H9 (cell line): ENCODE measurements around the gene P4HA1. TPM values are rescaled to one million over a fixed set of nuclear protein-coding genes. Genes with fewer than 3 reads are reported as not detected.
"Not testable (repeated sequence)": the region's sequence is repeated elsewhere in the genome, so short reads cannot be mapped to it uniquely, and the experiment has no call there.

ENCODE experiments used
- DNase-seq: peaks from one replicate; pipeline ENCODE4 v3.0.0-alpha.2; 2017
- H2AFZ ChIP-seq: one replicate; pipeline ENCODE4 v1.6.1; 2013; ENCODE audit warnings: mild to moderate bottlenecking, low read length, control low read depth, moderate library complexity
- H2AK5ac ChIP-seq: 2 replicates; pipeline ENCODE4 v1.6.1; 2013; ENCODE audit warnings: low read length, control low read depth, mixed read lengths; ENCODE audit not compliant: insufficient read length
- H2BK120ac ChIP-seq: one replicate; pipeline ENCODE4 v1.6.1; 2013; ENCODE audit warnings: low read depth, mild to moderate bottlenecking, low read length, control low read depth, inconsistent platforms; ENCODE audit not compliant: poor library complexity, severe bottlenecking
- H2BK12ac ChIP-seq: 2 replicates; pipeline ENCODE4 v1.6.1; 2013; ENCODE audit warnings: low read length, control low read depth, mixed read lengths, low read depth; ENCODE audit not compliant: insufficient read length
- H2BK15ac ChIP-seq: 2 replicates; pipeline ENCODE4 v1.6.1; 2013; ENCODE audit warnings: low read depth, low read length, control low read depth
- H2BK20ac ChIP-seq: one replicate; pipeline ENCODE4 v1.6.1; 2013; ENCODE audit warnings: low read depth, mild to moderate bottlenecking, low read length, control low read depth, inconsistent platforms; ENCODE audit not compliant: poor library complexity, severe bottlenecking
- H2BK5ac ChIP-seq: 2 replicates; pipeline ENCODE4 v1.6.1; 2013; ENCODE audit warnings: low read length, control low read depth, mixed read lengths; ENCODE audit not compliant: insufficient read length
- H3K14ac ChIP-seq: 2 replicates; pipeline ENCODE4 v1.6.1; 2013; ENCODE audit warnings: low read length, control low read depth; ENCODE audit not compliant: insufficient read depth
- H3K18ac ChIP-seq: 2 replicates; pipeline ENCODE4 v1.6.1; 2013; ENCODE audit warnings: low read depth, mild to moderate bottlenecking, mixed read lengths, low read length, control low read depth; ENCODE audit not compliant: insufficient read length
- H3K23ac ChIP-seq: 2 replicates; pipeline ENCODE4 v1.6.1; 2013; ENCODE audit warnings: low read length, control low read depth, mixed read lengths, low read depth; ENCODE audit not compliant: insufficient read length
- H3K23me2 ChIP-seq: 2 replicates; pipeline ENCODE4 v1.6.1; 2013; ENCODE audit warnings: low read depth, mild to moderate bottlenecking, mixed read lengths, low read length, control low read depth; ENCODE audit not compliant: insufficient read length, poor library complexity, severe bottlenecking
- H3K27ac ChIP-seq: 2 replicates; pipeline ENCODE4 v1.5.1; 2013; ENCODE audit warnings: low read length, control low read depth, mixed read lengths, low read depth; ENCODE audit not compliant: insufficient read length
- H3K27me3 ChIP-seq: 2 replicates; pipeline ENCODE4 v1.6.1; 2013; ENCODE audit warnings: low read length, control low read depth, inconsistent platforms; ENCODE audit not compliant: insufficient read depth
- H3K4ac ChIP-seq: 2 replicates; pipeline ENCODE4 v1.6.1; 2013; ENCODE audit warnings: low read depth, mild to moderate bottlenecking, control low read depth, inconsistent platforms, low read length, moderate library complexity
- H3K4me1 ChIP-seq: 2 replicates; pipeline ENCODE4 v1.6.1; 2013; ENCODE audit warnings: low read length, control low read depth, inconsistent platforms; ENCODE audit not compliant: insufficient read depth
- H3K4me2 ChIP-seq: 2 replicates; pipeline ENCODE4 v1.6.1; 2013; ENCODE audit warnings: low read length, control low read depth, mixed read lengths; ENCODE audit not compliant: insufficient read length, insufficient read depth
- H3K56ac ChIP-seq: 2 replicates; pipeline ENCODE4 v1.6.1; 2013; ENCODE audit warnings: low read depth, mild to moderate bottlenecking, mixed read lengths, low read length, control low read depth; ENCODE audit not compliant: insufficient read length
- H3K79me1 ChIP-seq: 2 replicates; pipeline ENCODE4 v1.6.1; 2013; ENCODE audit warnings: low read depth, mild to moderate bottlenecking, moderate library complexity, low read length, control low read depth, inconsistent platforms; ENCODE audit not compliant: insufficient read depth, poor library complexity, severe bottlenecking
- H3K79me2 ChIP-seq: 2 replicates; pipeline ENCODE4 v1.6.1; 2013; ENCODE audit warnings: low read length, control low read depth, inconsistent platforms; ENCODE audit not compliant: insufficient read depth
- H3K9ac ChIP-seq: 2 replicates; pipeline ENCODE4 v1.6.1; 2013; ENCODE audit warnings: low read length, control low read depth, mixed read lengths; ENCODE audit not compliant: insufficient read length; ENCODE audit errors: extremely low read depth
- H3K9me3 ChIP-seq: one replicate; pipeline ENCODE4 v1.6.1; 2013; ENCODE audit warnings: low read depth, low read length, inconsistent platforms; ENCODE audit not compliant: control insufficient read depth
- H3T11ph ChIP-seq: one replicate; pipeline ENCODE4 v1.6.1; 2013; ENCODE audit warnings: mild to moderate bottlenecking, low read length, control low read depth, inconsistent platforms
- H4K20me1 ChIP-seq: one replicate; pipeline ENCODE4 v1.6.1; 2013; ENCODE audit not compliant: control insufficient read depth, insufficient read length, insufficient read depth
- H4K5ac ChIP-seq: 2 replicates; pipeline ENCODE4 v1.6.1; 2013; ENCODE audit warnings: low read depth, mild to moderate bottlenecking, mixed read lengths, low read length, control low read depth; ENCODE audit not compliant: insufficient read length
- H4K8ac ChIP-seq: replicated peaks from 2 replicates; pipeline ENCODE4 v1.6.1; 2013; ENCODE audit warnings: low read length, control low read depth, mixed read lengths, low read depth; ENCODE audit not compliant: insufficient read length
- H4K91ac ChIP-seq: 2 replicates; pipeline ENCODE4 v1.6.1; 2013; ENCODE audit warnings: low read depth, mild to moderate bottlenecking, moderate library complexity, mixed read lengths, low read length, control low read depth; ENCODE audit not compliant: insufficient read length
- H3K27ac Mint-ChIP-seq, 3 experiments: 2 replicates in 2 of 3; 3 replicates in 1 of 3; pipeline ENCODE4 v1.8.0; 2020 to 2021; ENCODE audit warnings: mixed read lengths in 3 of 3, mild to moderate bottlenecking in 1 of 3, moderate library complexity in 1 of 3
- H3K27me3 Mint-ChIP-seq: 2 replicates; pipeline ENCODE4 v1.8.0; 2021; ENCODE audit warnings: low read depth, mild to moderate bottlenecking, moderate library complexity, mixed read lengths
- H3K36me3 Mint-ChIP-seq, 3 experiments: 2 replicates in 2 of 3; 3 replicates in 1 of 3; pipeline ENCODE4 v1.8.0; 2020 to 2021; ENCODE audit warnings: low read depth in 3 of 3, mixed read lengths in 3 of 3; ENCODE audit not compliant: insufficient read depth in 1 of 3
- H3K4me1 Mint-ChIP-seq, 2 experiments: 2 replicates each; pipeline ENCODE4 v1.8.0; 2020; ENCODE audit warnings: mixed read lengths in 2 of 2
- H3K4me3 Mint-ChIP-seq, 2 experiments: 2 replicates in 1 of 2; 3 replicates in 1 of 2; pipeline ENCODE4 v1.8.0; 2020 to 2021; ENCODE audit warnings: mild to moderate bottlenecking in 2 of 2, mixed read lengths in 2 of 2, moderate library complexity in 1 of 2
- H3K9me3 Mint-ChIP-seq, 2 experiments: 2 replicates in 1 of 2; 3 replicates in 1 of 2; pipeline ENCODE4 v1.8.0; 2020; ENCODE audit warnings: mild to moderate bottlenecking in 2 of 2, mixed read lengths in 2 of 2, moderate library complexity in 1 of 2
- WGBS: extraction: QIAGEN DNeasy Blood & Tissue Kit; methylation state at CpG from one replicate; pipeline ENCODE4 v1.1.7; 2013; ENCODE audit warnings: missing lambda C conversion rate, low lambda C conversion rate, mixed read lengths; ENCODE audit not compliant: insufficient read length; ENCODE audit errors: extremely low coverage; 5-methylcytosine and 5-hydroxymethylcytosine counted together
- total RNA-seq: library from RNA; stranded (reverse); gene quantifications from 2 replicates; pipeline ENCODE4 v1.2.1, GENCODE V29; 2021
- TF ChIP-seq, protein P1 (sequence below): fragments of 200-600 bp; sonication (generic); conservative IDR thresholded peaks from 3 replicates; pipeline ENCODE4 v1.8.0; 2021; ENCODE audit warnings: antibody characterized with exemption, mild to moderate bottlenecking

Gene P4HA1
- total RNA-seq, 1 experiment from 2014 or later = 48.6 TPM

DNA sequence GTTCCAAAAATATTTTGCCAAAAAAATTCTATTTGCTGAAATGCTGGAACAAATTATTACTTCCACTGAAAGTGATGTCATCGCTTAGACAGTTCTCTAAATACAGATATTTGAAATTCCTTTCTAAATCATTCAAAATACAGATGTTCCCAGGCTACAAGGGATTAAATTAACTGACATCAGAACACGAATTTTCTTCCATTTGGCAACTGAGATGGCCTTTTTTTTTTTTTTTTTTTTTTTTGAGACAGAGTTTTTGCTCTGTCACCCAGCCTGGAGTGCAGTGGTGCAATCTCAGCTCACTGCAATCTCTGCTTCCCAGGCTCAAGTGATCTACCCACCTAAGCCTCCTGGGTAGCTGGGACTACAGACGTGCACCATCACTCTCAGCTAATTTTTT lies 57.0 kb downstream of the P4HA1 start:
- TF ChIP-seq, protein P1, sequence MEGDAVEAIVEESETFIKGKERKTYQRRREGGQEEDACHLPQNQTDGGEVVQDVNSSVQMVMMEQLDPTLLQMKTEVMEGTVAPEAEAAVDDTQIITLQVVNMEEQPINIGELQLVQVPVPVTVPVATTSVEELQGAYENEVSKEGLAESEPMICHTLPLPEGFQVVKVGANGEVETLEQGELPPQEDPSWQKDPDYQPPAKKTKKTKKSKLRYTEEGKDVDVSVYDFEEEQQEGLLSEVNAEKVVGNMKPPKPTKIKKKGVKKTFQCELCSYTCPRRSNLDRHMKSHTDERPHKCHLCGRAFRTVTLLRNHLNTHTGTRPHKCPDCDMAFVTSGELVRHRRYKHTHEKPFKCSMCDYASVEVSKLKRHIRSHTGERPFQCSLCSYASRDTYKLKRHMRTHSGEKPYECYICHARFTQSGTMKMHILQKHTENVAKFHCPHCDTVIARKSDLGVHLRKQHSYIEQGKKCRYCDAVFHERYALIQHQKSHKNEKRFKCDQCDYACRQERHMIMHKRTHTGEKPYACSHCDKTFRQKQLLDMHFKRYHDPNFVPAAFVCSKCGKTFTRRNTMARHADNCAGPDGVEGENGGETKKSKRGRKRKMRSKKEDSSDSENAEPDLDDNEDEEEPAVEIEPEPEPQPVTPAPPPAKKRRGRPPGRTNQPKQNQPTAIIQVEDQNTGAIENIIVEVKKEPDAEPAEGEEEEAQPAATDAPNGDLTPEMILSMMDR = no peak
- Histone ChIP-seq H3K23ac (no peak overlapping the region), H2BK15ac (no peak overlapping the region), H2BK120ac (no peak overlapping the region), H3K9me3 (no peaks in the 10 kb centered on the region), H3T11ph (no peak overlapping the region), H3K14ac (no peak overlapping the region), H3K4ac (no peak overlapping the region), H3K27ac (no peak overlapping the region), H3K4me1 (peaks cover 4% of the 10 kb centered on the region), H3K56ac (no peak overlapping the region), H3K4me2 (no peak overlapping the region), H4K5ac (no peak overlapping the region), H2BK5ac (no peak overlapping the region), H2BK20ac (no peak overlapping the region), H2BK12ac (no peak overlapping the region), H3K27me3 (no peaks in the 10 kb centered on the region), H2AK5ac (no peak overlapping the region), H3K18ac (no peak overlapping the region), H3K23me2 (no peaks in the 10 kb centered on the region), H3K79me2 (no peaks in the 10 kb centered on the region), H4K8ac (no peak overlapping the region), H4K20me1 (no peaks in the 10 kb centered on the region), H3K9ac (no peak overlapping the region), H3K79me1 (no peaks in the 10 kb centered on the region), H2AFZ (no peak overlapping the region), H4K91ac (no peak overlapping the region)
- H3K4me1 Mint-ChIP-seq = peaks cover 11% of the 10 kb centered on the region in 2 experiments
- WGBS = no CpG with 5 or more reads among the region's 3 CpGs
- DNase-seq = no peak
- H3K27me3 Mint-ChIP-seq = no peaks in the 10 kb centered on the region
- H3K27ac Mint-ChIP-seq = no peak overlapping the region
- no peak overlapping the region for H3K4me3 Mint-ChIP-seq
- no peaks in the 10 kb centered on the region for H3K9me3 Mint-ChIP-seq
- H3K36me3 Mint-ChIP-seq = peaks cover 3 to 14% (median 12%) of the 10 kb centered on the region in 3 experiments; a peak in 4 of 7 replicates

GRCh38 chr10:73036285-73036684 lies 60.4 kb downstream of the P4HA1 start:
- not testable (repeated sequence) for H4K8ac ChIP-seq, H3K27ac Mint-ChIP-seq, H3K27ac ChIP-seq, H3K27me3 Mint-ChIP-seq, H3K4me1 Mint-ChIP-seq, H3K27me3 ChIP-seq, H2BK120ac ChIP-seq, H3K79me2 ChIP-seq, H2AK5ac ChIP-seq, DNase-seq, H3K18ac ChIP-seq, H3K4ac ChIP-seq, H4K91ac ChIP-seq, H3T11ph ChIP-seq, H3K9me3 ChIP-seq, H3K4me2 ChIP-seq, H2AFZ ChIP-seq, H3K23ac ChIP-seq, H4K5ac ChIP-seq, H3K23me2 ChIP-seq, H2BK5ac ChIP-seq, H3K9me3 Mint-ChIP-seq, H3K9ac ChIP-seq, H3K4me1 ChIP-seq, H2BK12ac ChIP-seq, H3K4me3 Mint-ChIP-seq, H2BK15ac ChIP-seq, H2BK20ac ChIP-seq, H4K20me1 ChIP-seq, H3K14ac ChIP-seq, H3K56ac ChIP-seq, H3K79me1 ChIP-seq
- WGBS = no CpG with 5 or more reads among the region's 6 CpGs
- H3K36me3 Mint-ChIP-seq = peaks cover 0 to 13% (median under 1%) of the 10 kb centered on the region in 3 experiments; a peak in 4 of 7 replicates
